ENCODE results near the gene CFHR5.

The CFHR5 gene

DNA sequence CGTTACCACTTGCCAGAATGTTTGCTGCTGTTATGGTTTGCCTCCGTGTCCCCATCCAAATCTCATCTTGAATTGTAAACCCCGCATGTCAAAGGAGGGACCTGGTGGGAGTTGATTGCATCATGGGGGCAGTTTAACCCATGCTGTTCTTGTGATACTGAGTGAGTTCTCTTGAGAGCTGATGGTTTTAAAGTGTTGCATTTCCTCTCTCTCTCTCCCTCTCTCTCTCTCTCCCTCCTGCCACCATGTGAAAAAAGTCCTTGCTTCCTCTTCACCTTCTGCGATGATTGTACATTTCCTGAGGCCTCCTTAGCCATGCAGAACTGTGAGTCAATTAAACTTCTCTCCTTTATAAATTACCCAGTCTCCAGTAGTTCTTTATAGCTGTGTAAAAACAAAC lies 44.4 kb downstream of the CFHR5 start:
- no peak for DNase-seq

DNA sequence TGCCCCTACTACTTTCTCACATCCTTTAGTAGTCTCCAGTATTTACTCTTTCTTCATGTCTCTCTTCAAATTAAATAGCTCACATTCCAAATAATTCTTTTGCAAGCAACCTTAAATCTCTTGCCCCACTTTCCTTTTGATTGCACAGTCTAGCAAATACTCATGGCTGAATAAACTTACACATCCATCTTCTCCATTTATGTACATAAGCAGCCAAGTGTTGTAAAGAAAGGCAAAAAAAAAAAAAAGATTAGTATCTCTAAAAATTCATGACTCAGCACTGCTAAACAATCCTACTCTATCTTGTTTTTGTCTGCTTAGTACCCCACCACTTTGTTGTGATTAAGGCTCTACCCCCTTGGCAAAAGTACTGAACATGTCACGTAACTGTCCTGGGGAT lies 47.1 kb downstream of the CFHR5 start:
- DNase-seq = peak; percentile 51

DNA sequence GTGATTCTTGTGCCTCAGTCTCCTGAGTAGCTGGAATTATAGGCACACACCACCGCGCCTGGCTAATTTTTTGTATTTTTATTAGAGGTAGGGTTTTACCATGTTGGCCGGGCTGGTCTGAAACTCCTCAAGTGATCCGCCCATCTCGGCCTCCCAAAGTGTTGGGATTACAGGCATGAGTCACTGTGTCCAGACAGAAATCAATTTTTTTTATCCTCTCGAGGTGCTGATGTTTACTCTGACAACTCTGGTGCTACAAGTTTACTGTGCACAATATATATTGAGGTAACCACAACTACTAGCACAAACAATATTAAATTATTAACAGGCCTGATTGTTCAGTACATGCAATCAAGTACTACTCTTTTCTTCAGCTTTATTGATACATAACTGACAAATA lies 50.0 kb downstream of the CFHR5 start:
- no peak for DNase-seq

DNA sequence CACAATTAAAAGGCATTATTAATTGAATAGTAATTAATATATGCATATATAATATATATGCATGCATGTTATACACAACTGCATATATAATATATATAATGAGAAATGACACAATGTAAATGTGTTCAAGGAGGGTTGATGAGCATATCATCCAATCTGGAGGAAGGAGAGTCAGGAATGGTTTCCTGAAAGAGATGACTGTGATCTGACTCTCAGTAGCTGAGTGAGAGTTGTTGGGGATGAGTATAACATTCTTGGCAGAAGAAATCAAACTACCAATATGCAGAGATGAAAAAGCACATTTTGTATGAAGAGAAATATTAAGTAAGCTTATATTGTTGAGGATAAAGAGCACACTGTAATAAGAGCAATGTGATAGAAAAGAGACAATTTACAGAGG lies 52.4 kb downstream of the CFHR5 start:
- DNase-seq = peak; percentile 10

DNA sequence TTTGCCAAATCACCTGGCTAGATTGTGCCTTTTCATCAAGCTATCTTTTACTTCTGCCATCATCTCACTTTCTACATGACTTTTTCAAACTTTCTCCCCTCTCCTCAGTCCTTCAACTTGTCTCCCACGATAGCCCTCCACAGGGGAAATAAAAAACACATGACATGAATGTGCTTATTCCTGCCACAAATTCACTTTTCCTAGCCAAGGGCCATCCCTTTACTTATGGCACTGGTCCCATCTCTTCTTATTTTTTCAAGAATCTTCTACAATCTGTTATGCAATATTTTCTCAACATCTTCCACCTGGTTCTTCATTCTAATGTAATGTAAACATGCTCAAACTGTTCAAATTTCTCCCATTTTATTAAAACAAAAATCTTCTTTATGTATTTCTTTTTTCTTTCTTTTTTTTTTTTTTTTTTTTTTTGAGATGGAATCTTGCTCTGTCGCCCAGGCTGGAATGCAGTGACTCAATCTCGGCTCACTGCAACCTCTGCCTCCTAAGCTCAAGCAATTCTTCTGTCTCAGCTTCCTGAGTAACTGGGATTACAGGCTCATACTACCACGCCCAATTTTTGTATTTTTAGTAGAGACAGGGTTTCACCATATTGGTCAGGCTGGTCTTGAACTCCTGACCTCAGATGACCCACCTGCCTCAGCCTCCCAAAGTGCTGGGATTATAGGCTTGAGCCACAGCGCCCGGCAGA lies 57.4 kb downstream of the CFHR5 start:
- peak; percentile 80 for DNase-seq

DNA sequence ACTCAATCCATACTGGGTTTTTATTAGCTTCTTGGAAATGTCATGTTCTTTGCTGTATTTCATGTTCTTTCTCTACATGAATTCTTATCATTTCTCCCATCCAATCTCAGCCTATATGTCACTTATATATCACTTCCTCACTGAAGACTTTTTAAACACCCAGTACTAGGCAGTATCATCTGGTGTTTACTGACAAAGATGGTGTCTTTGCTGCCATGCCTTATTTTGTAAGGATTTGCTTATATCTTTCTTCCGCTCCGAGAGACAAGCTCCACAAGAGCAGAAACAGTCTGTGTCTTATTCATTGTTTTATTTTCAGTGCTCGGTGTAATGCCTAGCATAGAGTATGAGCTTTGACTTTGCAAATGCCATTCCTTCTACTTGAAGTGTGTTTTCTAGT lies 59.5 kb downstream of the CFHR5 start:
- DNase-seq = no peak

DNA sequence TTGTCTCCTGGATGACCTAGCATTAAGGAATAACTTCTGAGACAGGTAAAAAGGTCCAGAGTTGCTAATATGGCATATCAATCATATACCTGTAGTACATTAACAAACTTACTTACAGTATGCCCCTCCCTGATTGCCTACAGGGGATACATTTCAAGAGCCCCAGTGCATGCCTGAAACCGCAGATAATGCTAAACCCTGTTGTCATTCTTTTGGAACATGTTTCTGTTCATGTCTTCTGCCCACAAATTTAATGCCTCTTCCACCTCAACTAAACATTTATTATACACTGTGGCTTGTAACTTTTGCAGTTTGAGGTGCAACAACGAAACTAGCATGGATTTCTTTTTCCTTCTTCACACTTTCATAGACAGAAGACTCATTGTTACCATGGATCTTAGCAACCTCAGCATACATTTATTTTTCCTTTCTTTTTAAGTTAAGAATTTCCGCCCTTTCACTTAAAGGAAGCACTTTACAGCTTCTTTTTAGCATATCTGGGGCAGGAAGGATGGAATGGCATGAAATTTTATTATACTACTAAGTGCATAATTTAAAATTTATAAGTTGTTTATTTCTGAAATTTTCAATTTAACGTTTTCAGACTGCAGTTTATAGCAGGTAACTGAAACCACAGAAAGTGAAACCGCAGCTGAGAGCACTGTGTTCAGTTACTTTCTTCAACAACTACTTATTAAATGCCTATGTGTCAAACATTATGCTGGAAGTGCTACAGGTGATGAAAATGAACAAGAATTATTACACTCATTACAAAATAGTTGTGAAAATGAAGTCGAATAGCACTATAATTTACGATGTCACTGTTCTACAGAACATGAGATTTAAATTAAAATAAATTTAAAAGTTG lies 64.4 kb downstream of the CFHR5 start:
- no peak for DNase-seq

DNA sequence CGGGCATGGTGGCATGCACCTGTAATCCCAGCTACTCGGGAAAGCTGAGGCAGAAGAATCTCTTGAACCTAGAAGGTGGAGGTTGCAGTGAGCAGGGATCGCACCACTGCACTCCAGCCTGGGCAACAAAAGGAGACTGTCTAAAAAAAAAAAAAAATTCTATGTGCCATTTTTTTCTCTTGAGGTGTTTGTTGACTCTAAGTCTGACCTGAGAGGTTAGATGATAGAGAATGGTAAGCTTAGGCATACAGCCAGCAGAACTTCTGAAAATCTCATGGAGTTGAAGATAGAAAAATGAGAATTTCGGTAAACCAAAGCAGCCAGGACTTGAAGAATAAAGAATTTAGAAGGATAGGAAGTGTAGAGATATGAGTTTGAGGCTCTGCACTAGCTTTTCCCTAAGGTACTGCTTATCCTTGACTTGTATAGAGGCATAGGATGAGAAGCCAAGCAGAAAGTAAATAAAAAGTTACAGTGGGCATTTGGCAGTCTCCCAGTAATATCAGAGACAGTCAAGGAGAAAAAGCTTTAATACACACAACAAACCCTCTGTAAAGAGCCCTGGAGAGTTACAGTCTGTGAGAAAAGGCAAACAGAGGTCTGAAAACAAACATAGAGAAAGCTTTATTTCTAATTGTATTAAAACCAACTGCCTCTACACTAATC lies 65.5 kb downstream of the CFHR5 start:
- no peak for DNase-seq

DNA sequence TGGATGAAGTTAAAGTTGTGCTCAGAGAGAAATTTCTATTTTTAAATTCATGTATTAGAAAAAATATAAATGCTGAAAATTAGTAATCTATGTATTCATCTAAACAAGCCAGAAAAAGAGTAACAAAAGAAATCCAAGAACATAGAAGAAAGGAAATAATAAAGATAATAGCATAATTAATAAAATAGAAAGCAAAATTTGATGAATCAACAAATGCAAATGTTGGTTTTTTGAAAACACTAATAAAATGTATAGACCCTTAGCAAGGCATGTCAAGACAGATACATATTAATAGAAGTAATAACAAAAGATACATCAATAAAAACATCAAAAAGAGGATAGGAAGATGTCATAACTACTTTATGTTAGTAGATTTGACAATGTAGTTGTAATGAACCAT lies 71.7 kb downstream of the CFHR5 start:
- DNase-seq = no peak

All from fibroblast of skin of abdomen (primary cell).